Mammary epithelial cell (primary cell): ENCODE data around the gene ZNF609.

Experiments
- CTCF ChIP-seq, 2 donors: IDR thresholded peaks in 1 of 2; conservative IDR thresholded peaks in 1 of 2; 2 replicates each; pipeline ENCODE4 v1.5.1; 2011 to 2012; ENCODE audit warnings: inconsistent platforms in 2 of 2, low read length in 2 of 2, mild to moderate bottlenecking in 2 of 2, control low read depth in 1 of 2, low read depth in 1 of 2; ENCODE audit not compliant: insufficient read depth in 1 of 2; ENCODE audit errors: extremely low read depth in 1 of 2
- EZH2 ChIP-seq: IDR thresholded peaks from 2 replicates; pipeline ENCODE4 v1.6.1; 2012; ENCODE audit warnings: low read length, inconsistent platforms, borderline replicate concordance

- TF ChIP-seq CTCF (conservative IDR thresholded peaks at IDR 0.05 in 1 of 2, IDR thresholded peaks at IDR 0.05 in 1 of 2; ENCODE audit: extremely low read depth in 1 of 2, insufficient read depth in 1 of 2, low read depth in 1 of 2, low read length in 2 of 2) (no peak), EZH2 (no peak)
These were observed 228.4 kb downstream of the ZNF609 start for GRCh38 chr15:64688770-64689169.
